HEK293T (cell line): ENCODE results near the gene PLCXD3.

Experiments used
- CTCF ChIA-PET: fragments of 350-600 bp; formaldehyde crosslinking; extraction: SDS; loops from one replicate; lab custom pipeline; 2021; ENCODE audit warnings: antibody characterized with exemption, inconsistent platforms; lab: Yijun Ruan, JAX
- POLR2A ChIA-PET: fragments of 350-600 bp; formaldehyde crosslinking; extraction: SDS; loops from one replicate; lab custom pipeline; 2020; ENCODE audit warnings: antibody characterized with exemption, inconsistent platforms; lab: Yijun Ruan, JAX
- DNase-seq: peaks from one replicate; pipeline ENCODE4 v3.0.0; 2012; ENCODE audit warnings: mixed read lengths; ENCODE audit errors: extremely low spot score
- ARNT ChIP-seq: fragments of 450-650 bp; IDR thresholded peaks from 2 replicates; pipeline ENCODE4 v1.6.1; 2017; ENCODE audit warnings: mild to moderate bottlenecking
- BHLHE40 ChIP-seq: fragments of 450-650 bp; IDR thresholded peaks from 2 replicates; pipeline ENCODE4 v1.6.1; 2016; ENCODE audit warnings: mild to moderate bottlenecking, moderate library complexity, borderline replicate concordance
- CTBP1 ChIP-seq: fragments of 450-650 bp; IDR thresholded peaks from 2 replicates; pipeline ENCODE4 v1.6.1; 2016; ENCODE audit warnings: borderline replicate concordance
- ELF4 ChIP-seq: fragments of 450-650 bp; IDR thresholded peaks from 2 replicates; pipeline ENCODE4 v1.6.1; 2017; ENCODE audit warnings: antibody characterized with exemption
- FOXA1 ChIP-seq: fragments of 450-650 bp; IDR thresholded peaks from 2 replicates; pipeline ENCODE4 v1.6.1; 2016; ENCODE audit warnings: mild to moderate bottlenecking
- FOXK2 ChIP-seq: fragments of 450-650 bp; IDR thresholded peaks from 2 replicates; pipeline ENCODE4 v1.6.1; 2016; ENCODE audit warnings: mild to moderate bottlenecking
- FOXM1 ChIP-seq: fragments of 450-650 bp; IDR thresholded peaks from 2 replicates; pipeline ENCODE4 v1.6.1; 2017; ENCODE audit warnings: mild to moderate bottlenecking, borderline replicate concordance
- HDGF ChIP-seq: fragments of 450-650 bp; IDR thresholded peaks from 2 replicates; pipeline ENCODE4 v1.6.1; 2017; ENCODE audit warnings: antibody characterized with exemption, borderline replicate concordance
- L3MBTL2 ChIP-seq: fragments of 450-650 bp; conservative IDR thresholded peaks from 2 replicates; pipeline ENCODE4 v1.6.1; 2016; ENCODE audit warnings: mild to moderate bottlenecking
- LEF1 ChIP-seq: fragments of 450-650 bp; IDR thresholded peaks from 2 replicates; pipeline ENCODE4 v1.6.1; 2017; ENCODE audit warnings: mild to moderate bottlenecking, borderline replicate concordance
- NFRKB ChIP-seq: fragments of 450-650 bp; IDR thresholded peaks from 2 replicates; pipeline ENCODE4 v1.6.1; 2016; ENCODE audit warnings: mild to moderate bottlenecking, moderate library complexity
- PKNOX1 ChIP-seq: fragments of 450-650 bp; IDR thresholded peaks from 2 replicates; pipeline ENCODE4 v1.6.1; 2016
- SP1 ChIP-seq: fragments of 450-650 bp; IDR thresholded peaks from 2 replicates; pipeline ENCODE4 v1.6.1; 2017
- SUZ12 ChIP-seq: fragments of 450-650 bp; IDR thresholded peaks from 2 replicates; pipeline ENCODE4 v1.6.1; 2016; ENCODE audit warnings: mild to moderate bottlenecking
- TARDBP ChIP-seq: fragments of 450-650 bp; IDR thresholded peaks from 2 replicates; pipeline ENCODE4 v1.6.1; 2016
- ZNF384 ChIP-seq: fragments of 450-650 bp; IDR thresholded peaks from 2 replicates; pipeline ENCODE4 v1.6.1; 2016

Gene PLCXD3

GRCh38 chr5:41374631-41375030 lies 135.8 kb downstream of the PLCXD3 start:
- POLR2A ChIA-PET: no interaction called here
- CTCF ChIA-PET: no interaction called here

GRCh38 chr5:41373230-41373629 lies 137.2 kb downstream of the PLCXD3 start:
- TF ChIP-seq HDGF: no peak
- TF ChIP-seq BHLHE40: no peak
- no peak for TF ChIP-seq PKNOX1
- no peak for TF ChIP-seq LEF1
- ChIA-PET CTCF (no interaction called here), POLR2A (no interaction called here)
- DNase-seq: no peak

More at GRCh38 chr5:41374631-41375030, 135.8 kb downstream of the PLCXD3 start:
- TF ChIP-seq TARDBP (no peak), BHLHE40 (no peak), FOXK2 (no peak), PKNOX1 (no peak), LEF1 (no peak), NFRKB (no peak), SP1 (no peak), L3MBTL2 (no peak), ELF4 (no peak), SUZ12 (no peak)
- no peak for DNase-seq

GRCh38 chr5:41371738-41372137 lies 138.7 kb downstream of the PLCXD3 start:
- no peak for TF ChIP-seq ZNF384
- TF ChIP-seq NFRKB: no peak
- TF ChIP-seq FOXM1: no peak
- no peak for TF ChIP-seq TARDBP
- TF ChIP-seq ELF4: no peak
- no peak for TF ChIP-seq FOXK2
- no peak for TF ChIP-seq SP1
- no peak for TF ChIP-seq FOXA1
- TF ChIP-seq CTBP1: no peak
- TF ChIP-seq BHLHE40: no peak
- TF ChIP-seq ARNT: no peak
- no peak for TF ChIP-seq HDGF
- no peak for TF ChIP-seq SUZ12
- no peak for TF ChIP-seq L3MBTL2
- no peak for TF ChIP-seq LEF1
- no peak for TF ChIP-seq PKNOX1
- POLR2A ChIA-PET: no interaction called here
- CTCF ChIA-PET: no interaction called here
- DNase-seq: no peak

GRCh38 chr5:41370482-41370881 lies 139.9 kb downstream of the PLCXD3 start:
- ChIA-PET POLR2A (no interaction called here), CTCF (no interaction called here)
- DNase-seq: no peak
- TF ChIP-seq ARNT (no peak), TARDBP (no peak), FOXK2 (no peak), LEF1 (no peak), SUZ12 (no peak)

GRCh38 chr5:41369799-41370198 lies 140.6 kb downstream of the PLCXD3 start:
- CTCF ChIA-PET: no interaction called here

More at GRCh38 chr5:41369799-41370198, 140.6 kb downstream of the PLCXD3 start:
- POLR2A ChIA-PET: no interaction called here
- no peak for DNase-seq
- TF ChIP-seq FOXK2 (no peak), SP1 (no peak), CTBP1 (no peak), SUZ12 (no peak), BHLHE40 (no peak), HDGF (no peak), TARDBP (no peak), ARNT (no peak), ZNF384 (no peak), LEF1 (no peak), PKNOX1 (no peak), FOXA1 (no peak), L3MBTL2 (no peak), ELF4 (no peak), FOXM1 (no peak)
